Glomerular endothelial cell (primary cell): Measurements from ENCODE around the gene MAGEB6B. TPM values are rescaled to one million over a fixed set of nuclear protein-coding genes. Genes with fewer than 3 reads are reported as not detected.
A peak's percentile ranks its signal among the peaks of the same experiment; 100 is the strongest.
"Not testable (repeated sequence)": the region's sequence is repeated elsewhere in the genome, so short reads cannot be mapped to it uniquely, and the experiment has no call there.

ENCODE experiments used
- DNase-seq: peaks from one replicate; pipeline ENCODE4 v3.0.0-alpha.2; 2011; ENCODE audit warnings: low read depth, low spot score; ENCODE audit errors: extremely low read depth
- total RNA-seq: library from RNA; depleted of rRNA; stranded (reverse); fragments of >200 nt; gene quantifications from 2 replicates; pipeline ENCODE4 v1.2.3, GENCODE V29; 2015

MAGEB6B gene
- not detected in 2 replicates for total RNA-seq

GRCh38 chrX:26160301-26160700, at the start of gene MAGEB6B:
MAGEB6B (plus strand) TSS chrX:26160601; CDS start chrX:26160601, 0 bp downstream.
- no peak for DNase-seq

- no peak for DNase-seq
These were observed 22.1 kb upstream of the MAGEB6B start, which contains the start of gene MAGEB18 for GRCh38 chrX:26138274-26138673. MAGEB18 (plus strand) TSS chrX:26138343; CDS start chrX:26138986, 643 bp downstream.

- DNase-seq = no peak
These were observed 14.4 kb upstream of the MAGEB6B start for GRCh38 chrX:26146024-26146423.

DNA sequence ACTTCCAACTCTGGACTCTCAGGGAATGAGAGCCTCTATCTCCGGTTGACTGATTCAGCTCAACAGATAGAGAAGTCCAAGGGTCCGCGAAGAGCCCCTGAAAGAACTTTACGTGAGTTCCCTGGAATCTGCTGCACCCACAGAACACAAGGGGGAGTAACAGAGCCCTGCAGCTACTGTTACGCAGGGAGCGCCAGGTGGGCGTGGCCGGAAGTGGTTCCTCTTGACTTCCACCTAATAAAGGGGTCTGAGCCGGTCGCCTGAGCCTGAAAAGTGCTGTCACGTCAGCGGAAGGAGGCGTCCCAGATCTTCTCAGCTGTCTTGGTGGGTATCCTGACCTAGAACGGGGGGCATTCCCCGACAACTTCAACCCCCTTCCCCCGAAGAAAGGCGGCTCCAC, 31.8 kb downstream of the MAGEB6B start, which contains the start of gene MAGEB6:
MAGEB6 (plus strand) TSS at position 237 of the 400 bp plus-strand sequence. CDS start 1,407 bp downstream, outside the sequence.
- DNase-seq = no peak

DNA sequence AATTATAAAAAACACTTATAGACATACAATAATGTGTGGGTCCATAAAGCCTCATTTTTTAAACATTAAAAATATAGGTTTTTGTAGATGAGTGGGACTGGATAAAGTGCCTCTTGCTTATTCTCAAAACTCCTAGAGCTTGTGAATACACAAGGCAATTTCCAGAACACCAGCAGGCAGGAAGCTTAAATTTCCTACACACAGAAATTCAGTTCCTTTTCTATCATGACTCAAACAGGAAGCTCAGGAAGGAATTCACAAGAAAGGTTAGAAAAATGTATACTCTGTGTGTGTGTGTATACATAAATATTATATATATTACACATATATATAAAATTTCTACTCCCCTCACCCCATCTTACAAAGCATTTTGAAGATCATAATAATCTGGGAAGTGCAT, 43.2 kb downstream of the MAGEB6B start:
- peak; percentile 23 for DNase-seq

DNA sequence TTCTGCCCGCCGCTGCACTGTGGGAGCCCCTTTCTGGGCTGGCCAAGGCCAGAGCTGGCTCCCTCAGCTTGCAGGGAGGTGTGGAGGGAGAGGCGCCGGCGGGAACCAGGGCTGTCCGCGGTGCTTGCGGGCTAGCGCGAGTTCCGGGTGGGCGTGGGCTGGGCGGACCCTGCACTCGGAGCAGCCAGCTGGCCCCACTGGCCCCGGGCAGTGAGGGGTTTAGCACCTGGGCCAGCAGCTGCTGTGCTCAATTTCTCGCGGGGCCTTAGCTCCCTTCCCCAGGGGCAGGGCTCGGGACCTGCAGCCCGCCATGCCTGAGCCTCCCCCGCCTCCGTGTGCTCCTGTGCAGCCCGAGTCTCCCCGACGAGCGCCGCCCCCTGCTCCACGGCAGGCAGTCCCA, 44.3 kb downstream of the MAGEB6B start:
- not testable (repeated sequence) for DNase-seq

DNA sequence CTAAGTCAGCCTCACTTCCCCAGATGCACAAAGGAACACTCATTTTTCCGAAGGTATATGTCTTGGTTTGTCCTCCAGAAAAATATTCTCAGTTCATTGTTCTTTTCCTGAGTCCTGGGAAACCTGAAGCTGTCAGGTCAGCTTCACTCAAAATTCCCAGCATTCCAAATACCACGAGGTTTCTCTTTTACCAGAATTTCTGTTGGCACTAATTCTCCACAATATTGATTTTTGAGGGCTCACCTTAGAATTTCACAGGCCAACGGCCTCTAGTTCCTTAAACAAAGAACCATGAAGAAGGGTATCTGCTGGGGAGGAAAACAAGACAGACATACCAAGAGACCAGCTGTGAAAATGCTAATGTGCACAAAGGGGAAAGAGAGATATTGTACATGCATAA, 47.6 kb downstream of the MAGEB6B start:
- no peak for DNase-seq

Other genes with a start within 250 kb of the MAGEB6B start
- gene MAGEB18, start 22.3 kb upstream of the MAGEB6B start, total RNA-seq = not detected in 2 replicates
- not detected in 2 replicates for gene MAGEB6, start 31.8 kb downstream of the MAGEB6B start, total RNA-seq
- not detected in 2 replicates for gene MAGEB5, start 55.6 kb downstream of the MAGEB6B start, total RNA-seq